NT2/D1 (cell line): ENCODE data around the gene DNMT3A.

Experiments used
- SUZ12 ChIP-seq: IDR thresholded peaks from 2 replicates; pipeline ENCODE4 v1.6.1; 2011; ENCODE audit not compliant: insufficient read length, insufficient read depth; ENCODE audit errors: extremely low read depth
- YY1 ChIP-seq: IDR thresholded peaks from 2 replicates; pipeline ENCODE4 v1.6.1; 2011; ENCODE audit not compliant: insufficient read length, insufficient read depth
- ZNF274 ChIP-seq: IDR thresholded peaks from 2 replicates; pipeline ENCODE4 v1.6.1; 2011; ENCODE audit warnings: mild to moderate bottlenecking, low read depth, low read length

- no peak for TF ChIP-seq ZNF274
- no peak for TF ChIP-seq YY1
- TF ChIP-seq SUZ12: no peak
Measured at GRCh38 chr2:25381502-25381901, 39.8 kb upstream of the DNMT3A start.
